H9 (cell line): ENCODE data around the gene KLHL3. TPM values are rescaled to one million over a fixed set of nuclear protein-coding genes. Genes with fewer than 3 reads are reported as not detected.
A peak's percentile ranks its signal among the peaks of the same experiment; 100 is the strongest.

Source experiments
- DNase-seq: peaks from one replicate; pipeline ENCODE4 v3.0.0-alpha.2; 2017
- H2AFZ ChIP-seq: one replicate; pipeline ENCODE4 v1.6.1; 2013; ENCODE audit warnings: mild to moderate bottlenecking, low read length, control low read depth, moderate library complexity
- H2AK5ac ChIP-seq: 2 replicates; pipeline ENCODE4 v1.6.1; 2013; ENCODE audit warnings: low read length, control low read depth, mixed read lengths; ENCODE audit not compliant: insufficient read length
- H2BK120ac ChIP-seq: one replicate; pipeline ENCODE4 v1.6.1; 2013; ENCODE audit warnings: low read depth, mild to moderate bottlenecking, low read length, control low read depth, inconsistent platforms; ENCODE audit not compliant: poor library complexity, severe bottlenecking
- H2BK12ac ChIP-seq: 2 replicates; pipeline ENCODE4 v1.6.1; 2013; ENCODE audit warnings: low read length, control low read depth, mixed read lengths, low read depth; ENCODE audit not compliant: insufficient read length
- H2BK15ac ChIP-seq: 2 replicates; pipeline ENCODE4 v1.6.1; 2013; ENCODE audit warnings: low read depth, low read length, control low read depth
- H2BK20ac ChIP-seq: one replicate; pipeline ENCODE4 v1.6.1; 2013; ENCODE audit warnings: low read depth, mild to moderate bottlenecking, low read length, control low read depth, inconsistent platforms; ENCODE audit not compliant: poor library complexity, severe bottlenecking
- H2BK5ac ChIP-seq: 2 replicates; pipeline ENCODE4 v1.6.1; 2013; ENCODE audit warnings: low read length, control low read depth, mixed read lengths; ENCODE audit not compliant: insufficient read length
- H3K14ac ChIP-seq: 2 replicates; pipeline ENCODE4 v1.6.1; 2013; ENCODE audit warnings: low read length, control low read depth; ENCODE audit not compliant: insufficient read depth
- H3K18ac ChIP-seq: 2 replicates; pipeline ENCODE4 v1.6.1; 2013; ENCODE audit warnings: low read depth, mild to moderate bottlenecking, mixed read lengths, low read length, control low read depth; ENCODE audit not compliant: insufficient read length
- H3K23ac ChIP-seq: 2 replicates; pipeline ENCODE4 v1.6.1; 2013; ENCODE audit warnings: low read length, control low read depth, mixed read lengths, low read depth; ENCODE audit not compliant: insufficient read length
- H3K23me2 ChIP-seq: 2 replicates; pipeline ENCODE4 v1.6.1; 2013; ENCODE audit warnings: low read depth, mild to moderate bottlenecking, mixed read lengths, low read length, control low read depth; ENCODE audit not compliant: insufficient read length, poor library complexity, severe bottlenecking
- H3K27ac ChIP-seq: 2 replicates; pipeline ENCODE4 v1.5.1; 2013; ENCODE audit warnings: low read length, control low read depth, mixed read lengths, low read depth; ENCODE audit not compliant: insufficient read length
- H3K27me3 ChIP-seq: 2 replicates; pipeline ENCODE4 v1.6.1; 2013; ENCODE audit warnings: low read length, control low read depth, inconsistent platforms; ENCODE audit not compliant: insufficient read depth
- H3K4ac ChIP-seq: 2 replicates; pipeline ENCODE4 v1.6.1; 2013; ENCODE audit warnings: low read depth, mild to moderate bottlenecking, control low read depth, inconsistent platforms, low read length, moderate library complexity
- H3K4me1 ChIP-seq: 2 replicates; pipeline ENCODE4 v1.6.1; 2013; ENCODE audit warnings: low read length, control low read depth, inconsistent platforms; ENCODE audit not compliant: insufficient read depth
- H3K4me2 ChIP-seq: 2 replicates; pipeline ENCODE4 v1.6.1; 2013; ENCODE audit warnings: low read length, control low read depth, mixed read lengths; ENCODE audit not compliant: insufficient read length, insufficient read depth
- H3K56ac ChIP-seq: 2 replicates; pipeline ENCODE4 v1.6.1; 2013; ENCODE audit warnings: low read depth, mild to moderate bottlenecking, mixed read lengths, low read length, control low read depth; ENCODE audit not compliant: insufficient read length
- H3K79me1 ChIP-seq: 2 replicates; pipeline ENCODE4 v1.6.1; 2013; ENCODE audit warnings: low read depth, mild to moderate bottlenecking, moderate library complexity, low read length, control low read depth, inconsistent platforms; ENCODE audit not compliant: insufficient read depth, poor library complexity, severe bottlenecking
- H3K79me2 ChIP-seq: 2 replicates; pipeline ENCODE4 v1.6.1; 2013; ENCODE audit warnings: low read length, control low read depth, inconsistent platforms; ENCODE audit not compliant: insufficient read depth
- H3K9ac ChIP-seq: 2 replicates; pipeline ENCODE4 v1.6.1; 2013; ENCODE audit warnings: low read length, control low read depth, mixed read lengths; ENCODE audit not compliant: insufficient read length; ENCODE audit errors: extremely low read depth
- H3K9me3 ChIP-seq: one replicate; pipeline ENCODE4 v1.6.1; 2013; ENCODE audit warnings: low read depth, low read length, inconsistent platforms; ENCODE audit not compliant: control insufficient read depth
- H3T11ph ChIP-seq: one replicate; pipeline ENCODE4 v1.6.1; 2013; ENCODE audit warnings: mild to moderate bottlenecking, low read length, control low read depth, inconsistent platforms
- H4K20me1 ChIP-seq: one replicate; pipeline ENCODE4 v1.6.1; 2013; ENCODE audit not compliant: control insufficient read depth, insufficient read length, insufficient read depth
- H4K5ac ChIP-seq: 2 replicates; pipeline ENCODE4 v1.6.1; 2013; ENCODE audit warnings: low read depth, mild to moderate bottlenecking, mixed read lengths, low read length, control low read depth; ENCODE audit not compliant: insufficient read length
- H4K8ac ChIP-seq: replicated peaks from 2 replicates; pipeline ENCODE4 v1.6.1; 2013; ENCODE audit warnings: low read length, control low read depth, mixed read lengths, low read depth; ENCODE audit not compliant: insufficient read length
- H4K91ac ChIP-seq: 2 replicates; pipeline ENCODE4 v1.6.1; 2013; ENCODE audit warnings: low read depth, mild to moderate bottlenecking, moderate library complexity, mixed read lengths, low read length, control low read depth; ENCODE audit not compliant: insufficient read length
- H3K27ac Mint-ChIP-seq, 3 experiments: 2 replicates in 2 of 3; 3 replicates in 1 of 3; pipeline ENCODE4 v1.8.0; 2020 to 2021; ENCODE audit warnings: mixed read lengths in 3 of 3, mild to moderate bottlenecking in 1 of 3, moderate library complexity in 1 of 3
- H3K27me3 Mint-ChIP-seq: 2 replicates; pipeline ENCODE4 v1.8.0; 2021; ENCODE audit warnings: low read depth, mild to moderate bottlenecking, moderate library complexity, mixed read lengths
- H3K36me3 Mint-ChIP-seq, 3 experiments: 2 replicates in 2 of 3; 3 replicates in 1 of 3; pipeline ENCODE4 v1.8.0; 2020 to 2021; ENCODE audit warnings: low read depth in 3 of 3, mixed read lengths in 3 of 3; ENCODE audit not compliant: insufficient read depth in 1 of 3
- H3K4me1 Mint-ChIP-seq, 2 experiments: 2 replicates each; pipeline ENCODE4 v1.8.0; 2020; ENCODE audit warnings: mixed read lengths in 2 of 2
- H3K4me3 Mint-ChIP-seq, 2 experiments: 2 replicates in 1 of 2; 3 replicates in 1 of 2; pipeline ENCODE4 v1.8.0; 2020 to 2021; ENCODE audit warnings: mild to moderate bottlenecking in 2 of 2, mixed read lengths in 2 of 2, moderate library complexity in 1 of 2
- H3K9me3 Mint-ChIP-seq, 2 experiments: 2 replicates in 1 of 2; 3 replicates in 1 of 2; pipeline ENCODE4 v1.8.0; 2020; ENCODE audit warnings: mild to moderate bottlenecking in 2 of 2, mixed read lengths in 2 of 2, moderate library complexity in 1 of 2
- WGBS: extraction: QIAGEN DNeasy Blood & Tissue Kit; methylation state at CpG from one replicate; pipeline ENCODE4 v1.1.7; 2013; ENCODE audit warnings: missing lambda C conversion rate, low lambda C conversion rate, mixed read lengths; ENCODE audit not compliant: insufficient read length; ENCODE audit errors: extremely low coverage; 5-methylcytosine and 5-hydroxymethylcytosine counted together
- total RNA-seq: library from RNA; stranded (reverse); gene quantifications from 2 replicates; pipeline ENCODE4 v1.2.1, GENCODE V29; 2021
- TF ChIP-seq, protein P1 (sequence below): fragments of 200-600 bp; sonication (generic); conservative IDR thresholded peaks from 3 replicates; pipeline ENCODE4 v1.8.0; 2021; ENCODE audit warnings: antibody characterized with exemption, mild to moderate bottlenecking

Gene KLHL3
- total RNA-seq, 1 experiment from 2014 or later, result 12.8 TPM

DNA sequence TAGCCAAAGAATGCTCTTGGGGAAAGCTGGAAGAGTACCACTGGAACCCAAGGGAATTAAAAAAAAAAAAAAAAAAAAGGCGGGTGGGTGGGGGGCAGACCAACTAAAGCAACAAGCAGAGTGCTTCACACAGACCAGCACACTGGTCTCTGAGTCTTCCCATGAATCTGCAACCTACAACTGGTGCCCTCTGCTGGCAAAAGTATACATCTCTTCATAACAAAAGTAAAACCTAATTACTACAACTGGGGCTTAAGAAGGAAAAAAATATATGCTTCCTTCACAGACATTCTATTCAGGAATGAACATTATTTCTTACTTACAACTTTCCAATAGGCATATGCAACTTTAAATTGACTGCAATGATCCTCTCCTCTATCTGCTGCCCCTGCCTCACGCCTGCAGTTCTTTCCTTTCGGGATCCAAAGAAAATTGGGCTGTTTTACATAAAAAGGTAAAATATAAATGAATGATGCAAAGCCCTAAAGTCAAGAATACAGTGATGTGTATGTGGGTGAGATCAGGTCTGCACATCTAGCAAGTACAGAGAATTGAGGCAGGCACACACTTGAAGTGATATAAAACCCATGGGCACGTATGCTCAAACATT is 7.2 kb upstream of the KLHL3 start:
- Histone ChIP-seq H3K79me2 (no peaks in the 10 kb centered on the region), H2AK5ac (no peak overlapping the region), H3K56ac (no peak overlapping the region), H4K91ac (no peak overlapping the region), H3K9ac (no peak overlapping the region), H3K27ac (no peak overlapping the region), H2BK20ac (no peak overlapping the region), H3K4me1 (no peaks in the 10 kb centered on the region; the same call in 1 of the 2 replicates), H4K8ac (no peak overlapping the region), H2BK5ac (no peak overlapping the region), H3K14ac (no peak overlapping the region), H2BK12ac (no peak overlapping the region), H3K27me3 (no peaks in the 10 kb centered on the region), H3K9me3 (no peaks in the 10 kb centered on the region), H2BK15ac (no peak overlapping the region), H3K4ac (no peak overlapping the region), H3K18ac (no peak overlapping the region), H3K23me2 (no peaks in the 10 kb centered on the region), H2AFZ (no peak overlapping the region), H3T11ph (no peak overlapping the region), H3K79me1 (no peaks in the 10 kb centered on the region), H4K5ac (no peak overlapping the region), H3K23ac (no peak overlapping the region), H2BK120ac (no peak overlapping the region), H3K4me2 (no peak overlapping the region), H4K20me1 (no peaks in the 10 kb centered on the region)
- H3K4me1 Mint-ChIP-seq, result peaks cover 5 to 9% of the 10 kb centered on the region in 2 experiments; a peak in 3 of 4 replicates
- no peak overlapping the region for H3K27ac Mint-ChIP-seq
- H3K4me3 Mint-ChIP-seq, result no peak overlapping the region
- DNase-seq, result peak; percentile 71
- H3K36me3 Mint-ChIP-seq, result peaks cover 0 to 2% (median 0%) of the 10 kb centered on the region in 3 experiments; a peak in 1 of 7 replicates
- H3K9me3 Mint-ChIP-seq, result no peaks in the 10 kb centered on the region; a peak in 1 of 5 replicates
- no CpG with 5 or more reads among the region's 4 CpGs for WGBS
- H3K27me3 Mint-ChIP-seq, result no peaks in the 10 kb centered on the region
- TF ChIP-seq, protein P1, sequence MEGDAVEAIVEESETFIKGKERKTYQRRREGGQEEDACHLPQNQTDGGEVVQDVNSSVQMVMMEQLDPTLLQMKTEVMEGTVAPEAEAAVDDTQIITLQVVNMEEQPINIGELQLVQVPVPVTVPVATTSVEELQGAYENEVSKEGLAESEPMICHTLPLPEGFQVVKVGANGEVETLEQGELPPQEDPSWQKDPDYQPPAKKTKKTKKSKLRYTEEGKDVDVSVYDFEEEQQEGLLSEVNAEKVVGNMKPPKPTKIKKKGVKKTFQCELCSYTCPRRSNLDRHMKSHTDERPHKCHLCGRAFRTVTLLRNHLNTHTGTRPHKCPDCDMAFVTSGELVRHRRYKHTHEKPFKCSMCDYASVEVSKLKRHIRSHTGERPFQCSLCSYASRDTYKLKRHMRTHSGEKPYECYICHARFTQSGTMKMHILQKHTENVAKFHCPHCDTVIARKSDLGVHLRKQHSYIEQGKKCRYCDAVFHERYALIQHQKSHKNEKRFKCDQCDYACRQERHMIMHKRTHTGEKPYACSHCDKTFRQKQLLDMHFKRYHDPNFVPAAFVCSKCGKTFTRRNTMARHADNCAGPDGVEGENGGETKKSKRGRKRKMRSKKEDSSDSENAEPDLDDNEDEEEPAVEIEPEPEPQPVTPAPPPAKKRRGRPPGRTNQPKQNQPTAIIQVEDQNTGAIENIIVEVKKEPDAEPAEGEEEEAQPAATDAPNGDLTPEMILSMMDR, result peak; percentile 80
